C4-2B (cell line): Measurements from ENCODE around the gene BTNL8.

Source experiments
- H3K27ac ChIP-seq: fragments of 450-650 bp; 2 replicates; pipeline ENCODE4 v1.5.1; 2017
- CTCF ChIP-seq: fragments of 450-650 bp; conservative IDR thresholded peaks from 2 replicates; pipeline ENCODE4 v1.5.1; 2017; ENCODE audit warnings: mild to moderate bottlenecking
- ZFX ChIP-seq: fragments of 450-650 bp; IDR thresholded peaks from 2 replicates; pipeline ENCODE4 v1.6.1; 2017

The BTNL8 gene

GRCh38 chr5:180858586-180858985 is 40.4 kb upstream of the BTNL8 start:
- no peak for TF ChIP-seq CTCF
- TF ChIP-seq ZFX, result no peak
- H3K27ac ChIP-seq, result no peak overlapping the region

GRCh38 chr5:180860273-180860886 is 38.6 kb upstream of the BTNL8 start:
- peak overlapping the region; percentile 97 for H3K27ac ChIP-seq
- TF ChIP-seq CTCF (peak; percentile 53), ZFX (no peak)

GRCh38 chr5:180860887-180861822 is 37.8 kb upstream of the BTNL8 start, which contains the start of gene ZFP62:
TSS of gene ZFP62 (minus strand) at chr5:180861276. CDS start at chr5:180861219, 57 bp downstream.
- TF ChIP-seq CTCF (peak; percentile 32; the same call in 1 of the 2 replicates), ZFX (peak; percentile 60)
- H3K27ac ChIP-seq, result peak within 1 kb of the TSS; percentile 97

- no peak overlapping the region for H3K27ac ChIP-seq
- TF ChIP-seq ZFX (no peak), CTCF (no peak)
These were observed 36.3 kb upstream of the BTNL8 start for GRCh38 chr5:180862645-180863044.

- no peak overlapping the region for H3K27ac ChIP-seq
- no peak for TF ChIP-seq CTCF
- TF ChIP-seq ZFX, result no peak
These were observed 32.8 kb upstream of the BTNL8 start for GRCh38 chr5:180865981-180866695.

- no peak for TF ChIP-seq ZFX
- no peak for TF ChIP-seq CTCF
- no peak overlapping the region for H3K27ac ChIP-seq
These were observed 32.0 kb upstream of the BTNL8 start for GRCh38 chr5:180866985-180867384.
